Parathyroid adenoma (tissue), 2 donors: Measurements from ENCODE around the gene ACLY.

ENCODE experiments used
- H2AFZ ChIP-seq: fragments of 300-600 bp; sonication (generic); one replicate; pipeline ENCODE4 v1.7.0; 2017; ENCODE audit warnings: antibody characterized with exemption, mild to moderate bottlenecking
- H3K27ac ChIP-seq: fragments of 300-600 bp; sonication (generic); one replicate; pipeline ENCODE4 v1.7.0; 2017
- H3K27me3 ChIP-seq: fragments of 300-600 bp; sonication (generic); one replicate; pipeline ENCODE4 v1.7.0; 2017; ENCODE audit warnings: low read length; ENCODE audit not compliant: control insufficient read depth, insufficient read depth
- H3K36me3 ChIP-seq: fragments of 300-600 bp; sonication (generic); one replicate; pipeline ENCODE4 v1.7.0; 2017; ENCODE audit warnings: low read length; ENCODE audit not compliant: control insufficient read depth, insufficient read depth
- H3K4me1 ChIP-seq: fragments of 300-600 bp; sonication (generic); one replicate; pipeline ENCODE4 v1.7.0; 2017; ENCODE audit warnings: control low read depth
- H3K4me2 ChIP-seq: fragments of 300-600 bp; sonication (generic); one replicate; pipeline ENCODE4 v1.7.0; 2017; ENCODE audit warnings: low read length
- H3K4me3 ChIP-seq: fragments of 300-600 bp; sonication (generic); one replicate; pipeline ENCODE4 v1.7.0; 2017; ENCODE audit warnings: low read depth, low read length
- H3K79me2 ChIP-seq: fragments of 300-600 bp; sonication (generic); one replicate; pipeline ENCODE4 v1.7.0; 2017; ENCODE audit warnings: control low read depth
- H3K9ac ChIP-seq: fragments of 300-600 bp; sonication (generic); one replicate; pipeline ENCODE4 v1.7.0; 2017; ENCODE audit warnings: mild to moderate bottlenecking
- H3K9me3 ChIP-seq: fragments of 300-600 bp; sonication (generic); one replicate; pipeline ENCODE4 v1.7.0; 2017; ENCODE audit warnings: low read length; ENCODE audit not compliant: control insufficient read depth
- CTCF ChIP-seq: fragments of 300-600 bp; sonication (generic); IDR thresholded peaks from one replicate; pipeline ENCODE4 v1.7.0; 2017; ENCODE audit warnings: antibody characterized with exemption, mild to moderate bottlenecking
- donor health status: primary hyperparathyroidism.

Gene ACLY

GRCh38 chr17:41941168-41941567 lies 22.4 kb upstream of the ACLY start:
- no peak for TF ChIP-seq CTCF
- Histone ChIP-seq H3K4me3 (no peak overlapping the region), H3K27me3 (no peaks in the 10 kb centered on the region), H3K9ac (no peak overlapping the region), H3K4me2 (no peak overlapping the region), H3K9me3 (no peaks in the 10 kb centered on the region), H3K4me1 (no peaks in the 10 kb centered on the region), H3K27ac (no peak overlapping the region), H2AFZ (no peak overlapping the region), H3K79me2 (no peaks in the 10 kb centered on the region), H3K36me3 (no peaks in the 10 kb centered on the region)

GRCh38 chr17:41939693-41940090 lies 20.9 kb upstream of the ACLY start:
- no peak for TF ChIP-seq CTCF
- H3K4me3 ChIP-seq: no peak overlapping the region
- H2AFZ ChIP-seq: no peak overlapping the region
- no peaks in the 10 kb centered on the region for H3K79me2 ChIP-seq
- H3K9ac ChIP-seq: no peak overlapping the region
- H3K27ac ChIP-seq: no peak overlapping the region
- no peaks in the 10 kb centered on the region for H3K36me3 ChIP-seq
- no peaks in the 10 kb centered on the region for H3K27me3 ChIP-seq
- no peak overlapping the region for H3K4me2 ChIP-seq
- H3K9me3 ChIP-seq: no peaks in the 10 kb centered on the region
- H3K4me1 ChIP-seq: no peaks in the 10 kb centered on the region

GRCh38 chr17:41939044-41939692 lies 20.4 kb upstream of the ACLY start:
- Histone ChIP-seq H3K36me3 (no peaks in the 10 kb centered on the region), H3K4me3 (no peak overlapping the region), H3K27me3 (no peaks in the 10 kb centered on the region), H3K4me2 (no peak overlapping the region), H3K4me1 (no peaks in the 10 kb centered on the region), H3K9ac (no peak overlapping the region), H2AFZ (no peak overlapping the region), H3K9me3 (no peaks in the 10 kb centered on the region), H3K27ac (no peak overlapping the region), H3K79me2 (no peaks in the 10 kb centered on the region)
- no peak for TF ChIP-seq CTCF

- Histone ChIP-seq H3K4me1 (no peaks in the 10 kb centered on the region), H3K9ac (no peak overlapping the region), H3K27me3 (no peaks in the 10 kb centered on the region), H3K27ac (no peak overlapping the region), H3K9me3 (no peaks in the 10 kb centered on the region), H3K4me3 (no peak overlapping the region), H2AFZ (no peak overlapping the region), H3K36me3 (no peaks in the 10 kb centered on the region), H3K79me2 (no peaks in the 10 kb centered on the region), H3K4me2 (no peak overlapping the region)
- no peak for TF ChIP-seq CTCF
Observed at GRCh38 chr17:41937970-41938954, 19.5 kb upstream of the ACLY start.
